HG02938 (cell line): ENCODE results near the gene RASGRP4.
"Not testable (repeated sequence)": the region's sequence is repeated elsewhere in the genome, so short reads cannot be mapped to it uniquely, and the experiment has no call there.

Source experiments
- ATAC-seq: cut with Tn5 transposase; IDR thresholded peaks from one replicate; pipeline ENCODE4 v1.9.1; 2021; ENCODE audit warnings: mild to moderate bottlenecking, moderate library complexity; ENCODE audit not compliant: unreplicated experiment

The RASGRP4 gene

GRCh38 chr19:38417544-38418506 lies 8.2 kb downstream of the RASGRP4 start:
- no peak for ATAC-seq

- no peak for ATAC-seq
Observed at GRCh38 chr19:38417146-38417543, 8.9 kb downstream of the RASGRP4 start.

DNA sequence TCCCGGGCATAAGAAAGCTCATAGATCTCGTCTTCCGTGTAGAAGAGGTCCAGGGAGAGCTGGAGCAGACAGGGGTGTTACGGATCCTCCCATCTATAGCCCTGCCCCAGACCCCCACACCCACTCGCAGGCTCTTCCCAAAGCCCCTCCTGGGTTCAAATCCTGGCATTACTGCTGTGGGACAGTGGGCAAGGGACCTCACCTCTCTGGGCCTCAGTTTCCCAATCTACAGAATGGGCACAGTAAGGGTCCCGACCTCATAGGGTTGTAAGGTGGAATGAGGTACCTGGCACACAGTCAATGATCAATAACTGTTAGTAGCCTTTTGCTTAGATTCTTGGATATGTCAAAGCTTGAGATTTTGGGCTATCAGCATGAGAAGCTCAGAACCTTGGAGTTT lies 12.6 kb downstream of the RASGRP4 start:
- ATAC-seq, result no peak

DNA sequence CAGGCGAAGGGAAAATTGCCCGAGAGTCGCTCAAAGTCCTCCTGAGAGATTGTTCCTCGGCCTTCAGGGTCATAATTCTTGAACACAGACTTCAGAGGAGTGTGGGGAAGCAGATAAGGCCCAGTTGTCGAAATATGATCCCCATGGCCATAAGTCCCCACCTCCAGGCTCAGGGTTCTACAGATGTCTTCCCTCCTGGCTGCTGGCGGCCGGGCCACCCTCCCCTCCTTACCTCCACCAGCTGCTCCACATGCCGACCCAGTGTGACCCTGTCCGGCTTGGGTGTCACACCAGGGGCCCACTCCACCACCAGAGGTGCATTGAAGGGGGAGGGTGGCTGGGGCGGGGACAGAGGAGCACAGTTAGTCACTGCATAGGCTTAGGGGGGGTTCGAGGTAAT lies 13.1 kb downstream of the RASGRP4 start:
- ATAC-seq, result no peak

GRCh38 chr19:38412491-38412890 lies 13.5 kb downstream of the RASGRP4 start:
- ATAC-seq, result no peak

GRCh38 chr19:38411898-38412297 lies 14.1 kb downstream of the RASGRP4 start:
- ATAC-seq, result not testable (repeated sequence)

GRCh38 chr19:38411041-38411712 lies 14.8 kb downstream of the RASGRP4 start:
- no peak for ATAC-seq

DNA sequence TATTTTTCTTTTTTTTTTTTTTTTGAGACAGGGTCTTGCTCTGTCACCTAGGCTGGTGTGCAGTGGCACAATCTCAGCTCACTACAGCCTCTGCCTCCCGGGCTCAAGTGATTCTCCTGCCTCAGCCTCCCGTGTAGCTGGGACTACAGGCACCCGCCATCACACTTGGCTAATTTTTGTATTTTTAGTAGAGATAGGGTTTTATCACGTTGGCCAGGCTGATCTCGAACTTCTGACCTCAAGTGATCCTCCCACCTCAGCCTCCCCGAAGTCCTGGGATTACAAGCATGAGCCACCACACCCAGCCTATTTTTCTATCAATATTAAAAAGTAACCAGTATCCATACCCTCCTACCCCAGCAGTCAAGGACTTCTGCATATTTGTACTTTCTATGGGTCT lies 15.6 kb downstream of the RASGRP4 start:
- ATAC-seq, result not testable (repeated sequence)

- ATAC-seq, result no peak
Observed at GRCh38 chr19:38409631-38410133, 16.3 kb downstream of the RASGRP4 start.

DNA sequence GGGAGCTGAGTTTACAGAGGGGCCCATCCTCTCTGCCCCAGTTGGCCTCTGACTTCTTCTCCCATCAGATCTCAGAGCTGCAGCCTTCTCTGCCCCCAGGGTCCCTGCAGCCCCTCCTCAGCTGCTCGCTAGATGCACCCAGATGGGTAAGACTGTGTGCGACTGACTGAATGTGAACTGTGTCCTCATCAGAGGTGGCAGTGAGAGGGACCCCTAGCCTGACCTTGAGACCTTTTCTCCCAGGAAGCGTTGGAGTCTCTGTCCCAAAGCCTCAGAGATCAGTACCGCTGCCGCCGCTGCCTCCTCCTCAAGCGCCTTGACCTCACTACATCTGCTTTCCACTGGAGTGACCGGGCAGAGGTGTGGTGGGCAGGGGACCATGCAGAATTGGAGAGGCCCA lies 20.7 kb downstream of the RASGRP4 start:
- ATAC-seq, result no peak

GRCh38 chr19:38404858-38405257 lies 21.2 kb downstream of the RASGRP4 start:
- ATAC-seq, result no peak

DNA sequence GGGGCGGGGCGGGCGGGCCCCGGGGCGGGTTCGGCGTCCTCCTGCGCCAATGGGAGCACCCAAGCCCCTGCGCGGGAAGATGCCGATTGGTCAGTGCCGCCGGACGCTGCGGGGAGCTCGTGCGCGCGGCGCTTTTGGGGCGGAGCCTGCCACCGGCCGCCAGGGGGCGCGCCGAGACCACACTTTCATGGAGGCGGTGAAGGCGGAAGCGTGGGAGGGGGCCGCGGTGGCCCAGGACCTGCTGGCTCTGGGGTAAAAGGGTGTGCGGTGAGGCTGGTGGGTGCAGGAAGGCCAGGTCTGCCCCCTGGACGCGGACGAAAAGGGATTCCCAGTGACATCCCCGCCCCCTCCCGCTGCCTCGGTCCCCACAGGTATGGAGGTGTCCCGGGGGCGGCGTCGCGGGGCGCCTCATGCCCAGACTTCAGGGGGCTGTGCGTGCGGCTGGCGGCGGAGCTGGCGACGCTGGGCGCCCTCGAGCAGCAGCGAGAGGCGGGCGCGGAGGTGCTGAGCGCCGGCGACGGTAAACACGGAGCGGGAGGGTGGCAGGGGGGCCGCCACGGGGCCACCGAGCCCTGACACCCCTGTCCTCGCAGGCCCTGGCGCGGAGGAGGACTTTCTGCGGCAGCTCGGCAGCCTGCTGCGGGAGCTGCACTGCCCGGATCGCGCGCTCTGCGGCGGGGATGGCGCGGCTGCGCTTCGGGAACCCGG lies 22.9 kb downstream of the RASGRP4 start, which contains the start of gene FAM98C:
Gene FAM98C, plus strand, starts transcription at position 127 of the 708 bp plus-strand sequence. Its CDS starts 61 bp downstream, at position 188.
- ATAC-seq, result peak; percentile 86

- ATAC-seq, result no peak
Observed at GRCh38 chr19:38402623-38402966, 23.4 kb downstream of the RASGRP4 start.

GRCh38 chr19:38401148-38401547 lies 24.9 kb downstream of the RASGRP4 start:
- ATAC-seq, result no peak

- no peak for ATAC-seq
Observed at GRCh38 chr19:38400361-38400760, 25.7 kb downstream of the RASGRP4 start.

DNA sequence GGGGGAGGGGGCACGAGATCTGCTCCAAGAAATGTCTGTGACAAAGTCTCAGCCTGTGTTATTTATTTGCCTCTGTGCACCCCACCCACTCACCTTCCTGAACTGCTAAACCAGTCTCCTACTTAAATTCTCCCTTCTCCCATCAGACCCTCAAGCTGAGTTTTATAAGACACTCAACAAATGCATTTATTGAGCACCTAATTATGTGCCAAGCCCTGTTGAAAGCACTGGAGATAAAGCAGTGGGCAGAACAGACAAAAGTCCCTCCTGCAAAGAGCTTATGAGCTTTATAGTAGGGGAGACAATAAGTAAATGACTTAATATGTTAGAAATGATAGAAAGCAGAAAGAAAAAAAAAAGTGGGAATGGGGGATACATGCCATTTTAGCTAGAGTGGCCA lies 26.5 kb downstream of the RASGRP4 start:
- no peak for ATAC-seq

GRCh38 chr19:38399081-38399480 lies 26.9 kb downstream of the RASGRP4 start:
- ATAC-seq, result no peak

GRCh38 chr19:38395381-38396114 lies 30.5 kb downstream of the RASGRP4 start:
- ATAC-seq, result no peak

DNA sequence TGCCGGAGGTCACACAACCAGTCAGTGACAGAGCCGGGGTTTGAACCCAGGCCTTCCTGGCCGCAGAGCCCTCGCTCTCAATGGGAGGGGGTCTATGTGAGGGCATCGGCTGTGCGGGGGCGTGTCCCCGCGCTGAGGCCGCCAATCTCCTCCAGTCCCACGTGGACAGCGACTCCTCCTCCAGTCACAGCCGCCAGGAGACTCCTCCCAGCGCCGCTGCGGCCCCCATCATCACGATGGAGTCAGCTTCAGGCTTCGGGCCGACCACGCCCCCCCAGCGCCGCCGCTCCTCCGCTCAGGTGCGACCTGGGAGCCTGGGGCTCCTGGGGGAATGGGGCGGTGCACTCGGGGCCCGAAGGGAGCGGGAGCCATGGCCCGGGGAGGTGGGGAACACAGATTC lies 31.5 kb downstream of the RASGRP4 start:
- ATAC-seq, result no peak

- no peak for ATAC-seq
Observed at GRCh38 chr19:38392707-38393308, 33.2 kb downstream of the RASGRP4 start.
